Stimulated activated CD8-positive, alpha-beta memory T cell treated with anti-CD3 and anti-CD28 coated beads, Interleukin-15, amount 100 ng/mL, for 4 hours (primary cell): ENCODE results near the gene SENP1.

ENCODE experiments used
- DNase-seq, 2 donors: peaks; one replicate each; pipeline ENCODE4 v3.0.0-alpha.2; 2020; ENCODE audit warnings: low read depth in 2 of 2

Gene SENP1

GRCh38 chr12:48017921-48018617, 87.8 kb downstream of the SENP1 start:
- no peak for DNase-seq

DNA sequence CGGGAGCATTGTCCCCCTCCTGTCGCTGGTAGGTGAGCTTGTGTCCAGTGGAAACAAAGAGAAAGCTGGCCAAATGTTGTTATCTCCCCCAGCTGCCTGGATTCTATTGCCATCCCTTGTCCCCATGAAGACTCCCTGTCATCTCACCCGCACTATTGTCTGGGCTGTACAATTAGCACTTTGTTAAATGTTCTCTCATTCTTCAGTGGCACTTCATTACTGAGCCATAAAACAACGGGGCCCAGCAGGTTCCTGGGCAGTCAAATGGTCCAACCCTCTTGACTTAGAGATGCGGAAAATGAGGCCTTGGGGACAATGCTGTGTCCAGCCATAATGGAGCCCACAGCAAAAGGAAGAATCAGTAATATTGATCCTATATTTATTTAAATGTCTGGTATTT, 88.4 kb downstream of the SENP1 start:
- no peak for DNase-seq

DNA sequence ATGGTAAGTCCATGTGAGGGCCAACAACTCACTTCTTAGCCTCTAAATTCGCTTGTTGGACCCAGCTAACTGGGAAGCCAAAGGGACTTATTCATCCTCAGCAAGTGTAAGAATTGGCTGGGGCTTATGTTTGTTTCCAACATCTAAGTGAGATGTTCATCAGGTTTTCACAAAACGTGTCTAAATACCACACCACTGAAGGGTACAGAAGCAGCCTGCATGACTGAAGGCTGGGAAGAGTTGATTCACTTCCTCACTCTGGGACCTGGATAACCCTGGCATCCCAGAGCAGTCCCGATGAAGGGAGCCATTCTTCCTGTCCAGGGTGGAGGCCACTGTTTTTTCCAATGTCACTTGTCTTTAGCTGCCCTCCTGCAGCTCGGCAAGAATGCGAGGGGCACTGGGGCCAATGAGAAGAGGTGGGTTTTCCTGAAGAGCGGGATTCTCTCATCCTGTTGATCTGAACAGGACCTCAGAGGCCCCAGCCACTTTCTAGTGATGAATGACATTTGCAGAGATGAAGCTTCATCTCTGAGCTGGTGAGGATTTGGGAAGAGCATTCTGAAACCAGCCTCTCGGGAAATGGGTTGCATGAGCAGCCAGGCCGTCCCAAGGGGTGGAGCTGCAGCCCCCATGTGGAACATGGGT, 89.4 kb downstream of the SENP1 start:
- no peak for DNase-seq

- DNase-seq: no peak
These were observed 89.9 kb downstream of the SENP1 start for GRCh38 chr12:48015954-48016353.

DNA sequence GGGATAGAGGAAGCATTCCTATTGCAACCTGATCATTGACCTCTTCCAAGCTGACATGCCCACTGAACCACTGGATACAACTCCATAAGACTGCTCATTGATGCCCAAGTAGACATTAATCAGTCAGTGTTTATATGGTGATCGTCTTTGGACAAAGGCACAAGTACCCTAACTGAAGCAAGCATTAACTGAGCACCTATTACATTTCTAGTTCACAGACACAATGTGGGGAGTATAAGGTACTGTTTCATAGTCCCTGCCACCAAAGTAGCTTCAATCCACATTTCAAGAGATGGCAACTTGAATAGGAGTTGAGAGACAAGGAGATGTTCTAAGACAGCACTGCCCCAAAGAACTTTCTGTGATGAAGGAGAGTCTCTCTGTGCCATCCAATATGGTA, 90.8 kb downstream of the SENP1 start:
- DNase-seq: no peak

GRCh38 chr12:48013287-48013686, 92.6 kb downstream of the SENP1 start:
- DNase-seq: no peak

- DNase-seq: no peak
These were observed 93.8 kb downstream of the SENP1 start for GRCh38 chr12:48012070-48012469.

DNA sequence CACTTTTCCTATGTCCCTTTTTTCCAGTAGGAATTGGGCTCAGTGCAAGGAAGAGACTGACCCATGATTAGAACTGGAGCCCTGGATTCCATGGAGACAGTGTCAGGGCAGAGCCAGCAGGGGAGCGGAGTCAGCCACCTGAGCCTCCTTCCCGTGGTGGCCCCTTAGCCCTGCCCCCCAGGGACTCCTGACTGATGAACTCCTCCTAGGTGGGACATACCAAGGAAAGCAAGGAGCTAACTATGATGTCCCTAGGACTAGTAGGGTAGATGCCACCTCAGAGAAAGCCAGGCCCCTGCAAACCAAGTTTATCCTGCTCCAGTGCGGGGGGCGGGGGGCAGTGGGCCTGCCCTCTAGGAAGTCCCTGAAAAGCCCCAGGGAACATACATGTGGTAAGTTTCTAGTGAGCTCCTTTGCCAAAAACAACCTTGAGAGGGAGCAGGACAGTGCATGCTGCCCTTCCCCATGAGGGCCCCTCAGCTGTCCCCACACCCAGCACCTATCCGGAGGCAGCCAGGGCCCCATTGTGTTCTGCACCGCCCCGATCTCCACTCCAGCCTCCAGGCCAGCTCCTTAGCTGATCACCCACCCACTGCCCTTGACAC, 95.4 kb downstream of the SENP1 start:
- DNase-seq: no peak

DNA sequence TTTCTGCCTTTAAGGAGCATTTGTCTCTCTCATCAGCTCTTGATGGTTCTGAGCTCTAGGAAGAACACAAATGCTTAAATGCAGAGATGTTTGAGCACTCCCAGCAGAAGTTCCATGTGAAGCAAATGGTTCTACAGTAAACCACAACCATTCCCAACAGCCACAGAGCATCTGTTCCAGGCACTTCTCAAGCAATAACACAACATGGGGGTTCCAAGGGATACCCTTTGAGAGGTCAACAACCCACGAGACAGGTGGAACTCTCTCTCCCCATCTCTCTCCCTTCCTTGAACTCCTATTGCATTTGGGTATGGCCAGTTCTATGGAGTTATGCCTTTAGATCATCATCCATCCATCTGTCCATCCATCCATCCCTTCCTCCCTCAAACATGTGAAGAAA, 96.4 kb downstream of the SENP1 start:
- no peak for DNase-seq

- DNase-seq: no peak
These were observed 96.9 kb downstream of the SENP1 start for GRCh38 chr12:48008950-48009349.

DNA sequence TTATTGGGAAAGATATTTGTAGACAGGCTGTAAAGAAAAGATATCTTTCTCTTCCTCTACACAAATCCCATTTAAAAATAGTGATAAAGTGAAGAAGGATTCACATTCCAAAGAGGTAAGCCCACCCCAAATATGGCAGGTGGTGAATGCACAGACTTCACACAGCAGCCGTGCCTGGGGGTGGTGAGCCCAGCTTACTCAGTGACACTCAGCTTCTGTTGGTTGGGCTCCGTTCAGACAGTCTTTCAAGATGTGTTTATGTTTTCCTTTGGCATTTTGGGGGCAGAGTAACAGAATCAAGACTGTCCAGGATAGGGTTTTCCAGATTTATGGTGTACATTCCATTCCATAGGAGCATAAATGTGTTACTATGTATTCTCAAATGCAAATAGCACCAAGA, 97.5 kb downstream of the SENP1 start:
- DNase-seq: no peak

DNA sequence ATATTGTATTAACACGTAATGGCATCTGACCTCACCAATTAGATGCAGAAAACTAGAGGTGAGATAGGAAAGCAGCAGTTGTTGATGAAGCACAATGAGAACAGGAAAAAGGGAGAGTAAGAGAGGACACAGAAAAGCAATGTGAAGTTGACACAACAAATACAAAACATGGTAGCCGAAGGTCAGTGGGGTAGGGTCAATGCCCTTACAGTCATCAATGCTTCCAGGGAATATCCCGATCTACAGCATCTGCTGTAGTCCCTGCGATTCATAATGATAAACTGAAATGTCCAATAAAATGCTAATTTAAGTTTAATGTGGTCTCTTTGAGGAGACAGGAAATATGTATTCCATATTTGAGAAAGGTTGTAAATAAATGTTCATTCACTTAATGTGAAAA, 98.7 kb downstream of the SENP1 start:
- DNase-seq: no peak

DNA sequence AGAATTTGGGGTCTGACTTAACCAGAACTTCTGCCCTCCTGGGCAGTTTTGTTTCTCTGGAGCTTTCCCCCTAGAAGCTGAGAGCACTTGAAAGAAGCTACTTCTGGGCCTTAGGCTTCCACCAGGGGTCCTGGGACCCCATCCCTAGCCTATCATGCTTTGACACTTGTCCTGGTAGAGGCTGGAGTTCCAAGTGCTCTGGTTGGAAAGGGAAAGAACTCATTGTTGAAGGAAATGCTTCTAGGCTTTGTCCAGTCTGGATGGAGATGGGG, 100.2 kb downstream of the SENP1 start:
- no peak for DNase-seq

- no peak for DNase-seq
These were observed 100.7 kb downstream of the SENP1 start for GRCh38 chr12:48005001-48005749.

- DNase-seq: no peak
These were observed 101.6 kb downstream of the SENP1 start, which contains the start of gene COL2A1 for GRCh38 chr12:48004053-48004941. Gene COL2A1 (minus strand): TSS chr12:48004476. CDS start chr12:48004321, 155 bp downstream.

DNA sequence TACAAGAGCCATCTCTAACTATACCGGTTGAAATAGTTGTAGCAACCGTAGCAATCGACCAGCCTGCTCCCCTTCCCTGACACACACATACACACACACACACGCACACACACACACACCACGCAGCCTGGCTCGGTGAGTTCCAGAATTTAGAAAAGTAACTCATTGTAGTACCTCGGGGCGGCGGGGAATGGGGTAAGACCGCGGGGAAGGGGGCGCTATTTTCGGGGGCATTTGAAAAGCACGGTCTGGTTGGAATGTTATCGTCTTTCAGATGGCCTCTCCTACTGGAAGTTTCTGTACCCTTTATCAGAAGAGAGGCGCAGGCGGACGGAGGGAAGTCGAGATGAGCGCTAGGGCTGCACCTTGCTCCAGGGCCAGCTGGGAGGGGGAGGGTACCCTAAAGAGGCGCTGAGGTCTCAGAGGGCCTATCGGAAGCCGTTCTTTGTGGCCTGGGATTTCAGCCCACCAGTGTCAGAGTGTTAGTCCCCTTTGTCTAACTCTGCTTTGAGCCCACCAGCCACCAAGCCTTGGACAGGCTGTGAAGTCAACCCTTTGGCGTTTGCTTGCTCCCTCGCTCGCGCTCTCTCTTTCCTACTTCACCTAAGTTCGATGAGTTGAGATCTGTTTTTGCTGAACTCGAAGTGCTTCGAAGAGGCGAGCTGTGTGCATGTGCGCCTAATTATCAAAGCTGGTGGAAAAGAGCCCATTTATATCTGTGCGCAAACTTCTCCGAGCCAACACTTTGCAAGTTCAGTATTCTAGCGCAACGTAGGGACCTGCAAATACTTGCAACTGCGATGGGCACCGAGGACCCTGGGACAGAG, 102.4 kb downstream of the SENP1 start:
- no peak for DNase-seq

GRCh38 chr12:48002773-48003218, 103.1 kb downstream of the SENP1 start:
- DNase-seq: no peak

GRCh38 chr12:48002414-48002730, 103.5 kb downstream of the SENP1 start:
- DNase-seq: no peak

DNA sequence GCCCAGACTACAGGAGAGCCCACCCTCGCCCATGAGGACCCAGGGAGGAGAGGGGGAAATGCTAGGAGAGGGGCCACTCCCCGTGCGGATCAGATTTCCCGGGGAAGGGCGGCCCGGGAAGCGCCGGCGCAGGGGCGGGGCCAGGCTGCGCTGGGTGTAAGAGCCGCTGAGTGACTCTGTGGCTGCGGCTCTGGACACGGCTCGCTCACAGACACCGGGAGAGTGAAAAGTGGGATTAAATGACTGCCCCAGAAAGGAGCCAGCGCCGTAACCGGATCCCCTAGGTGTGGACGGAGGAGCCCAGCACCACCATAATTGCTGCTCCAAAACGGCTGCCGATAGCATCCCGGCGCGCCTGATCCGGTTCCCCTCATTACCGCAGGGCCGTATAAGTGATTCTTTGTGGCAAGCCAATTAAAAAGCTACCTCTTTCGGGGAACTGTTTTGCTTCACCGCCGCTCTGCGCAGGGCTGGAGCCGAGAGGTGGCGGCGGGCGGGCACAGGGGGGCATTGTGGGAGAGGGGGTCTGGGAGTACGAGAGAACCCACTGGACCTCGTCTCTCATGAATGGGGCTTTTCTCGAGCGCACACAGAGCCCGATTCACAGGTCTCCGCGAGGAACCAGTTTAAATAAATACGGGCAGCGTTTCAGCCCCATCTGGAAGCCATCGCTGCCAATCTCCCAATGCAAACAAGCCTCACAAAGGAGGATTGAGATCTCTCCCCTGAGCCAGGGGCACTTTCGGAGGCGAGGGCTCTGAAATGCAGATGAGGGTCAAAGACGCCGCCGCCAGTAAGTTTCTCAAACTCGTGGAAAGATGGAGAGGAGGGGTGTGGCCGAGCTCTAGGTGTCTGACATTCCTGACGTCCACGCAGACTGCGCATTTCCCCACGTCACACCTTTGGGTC, 104.1 kb downstream of the SENP1 start:
- DNase-seq: no peak
